Fibroblast of peridontal ligament (primary cell): ENCODE data around the gene FADD.
"Not testable (repeated sequence)": the region's sequence is repeated elsewhere in the genome, so short reads cannot be mapped to it uniquely, and the experiment has no call there.

Source experiments
- DNase-seq: peaks from one replicate; pipeline ENCODE4 v3.0.0-alpha.2; 2010; ENCODE audit errors: extremely low read depth

FADD gene

GRCh38 chr11:70204466-70204799, 1.3 kb downstream of the FADD start:
- DNase-seq = no peak

- DNase-seq = no peak
These were observed 2.1 kb downstream of the FADD start for GRCh38 chr11:70205049-70205725.

GRCh38 chr11:70205766-70206165, 2.7 kb downstream of the FADD start:
- DNase-seq = no peak

GRCh38 chr11:70206226-70206981, 3.3 kb downstream of the FADD start:
- DNase-seq = no peak

- DNase-seq = no peak
These were observed 3.9 kb downstream of the FADD start for GRCh38 chr11:70206982-70207376.

- no peak for DNase-seq
These were observed 4.5 kb downstream of the FADD start for GRCh38 chr11:70207531-70208131.

GRCh38 chr11:70209391-70209912, 6.4 kb downstream of the FADD start:
- DNase-seq = no peak

- DNase-seq = peak; percentile 94
These were observed 7.0 kb downstream of the FADD start for GRCh38 chr11:70210051-70210501.

GRCh38 chr11:70210530-70210929, 7.4 kb downstream of the FADD start:
- DNase-seq = no peak

- DNase-seq = peak; percentile 31
These were observed 9.2 kb downstream of the FADD start for GRCh38 chr11:70212227-70212811.

GRCh38 chr11:70217388-70217787, 14.3 kb downstream of the FADD start:
- not testable (repeated sequence) for DNase-seq

- not testable (repeated sequence) for DNase-seq
These were observed 15.0 kb downstream of the FADD start for GRCh38 chr11:70218076-70218475.

- DNase-seq = no peak
These were observed 17.0 kb downstream of the FADD start for GRCh38 chr11:70220136-70220535.

- peak; percentile 38 for DNase-seq
These were observed 17.8 kb downstream of the FADD start for GRCh38 chr11:70220920-70221319.

- peak; percentile 37 for DNase-seq
These were observed 22.6 kb downstream of the FADD start for GRCh38 chr11:70225681-70226177.

- peak; percentile 13 for DNase-seq
These were observed 23.1 kb downstream of the FADD start for GRCh38 chr11:70226183-70226582.

GRCh38 chr11:70226967-70227366, 23.9 kb downstream of the FADD start:
- no peak for DNase-seq

- DNase-seq = no peak
These were observed 26.6 kb downstream of the FADD start for GRCh38 chr11:70229737-70230136.

- no peak for DNase-seq
These were observed 27.2 kb downstream of the FADD start for GRCh38 chr11:70230151-70230839.

GRCh38 chr11:70230840-70231710, 28.0 kb downstream of the FADD start:
- DNase-seq = no peak

- no peak for DNase-seq
These were observed 29.9 kb downstream of the FADD start for GRCh38 chr11:70233034-70233433.
